ENCODE results near the gene SH3BP4.

Gene SH3BP4

GRCh38 chr2:234951664-234952269 is at the start of gene SH3BP4:
Gene SH3BP4 (plus strand): TSS chr2:234952017. CDS start chr2:235035003, 82,986 bp downstream.
- no peak for DNase-seq

- no peak for DNase-seq
Observed at GRCh38 chr2:234904785-234905184, 47.0 kb upstream of the SH3BP4 start.

- DNase-seq = no peak
Observed at GRCh38 chr2:234905547-234906265, 46.1 kb upstream of the SH3BP4 start.

- DNase-seq = no peak
Observed at GRCh38 chr2:234910186-234910679, 41.6 kb upstream of the SH3BP4 start.

GRCh38 chr2:234911271-234911670 is 40.5 kb upstream of the SH3BP4 start:
- DNase-seq = no peak

- no peak for DNase-seq
Observed at GRCh38 chr2:234912437-234912836, 39.4 kb upstream of the SH3BP4 start.

- DNase-seq = no peak
Observed at GRCh38 chr2:234913208-234913626, 38.6 kb upstream of the SH3BP4 start.

- DNase-seq = no peak
Observed at GRCh38 chr2:234914371-234915154, 37.3 kb upstream of the SH3BP4 start.

- DNase-seq = no peak
Observed at GRCh38 chr2:234916674-234917073, 35.1 kb upstream of the SH3BP4 start.

GRCh38 chr2:234917211-234917975 is 34.4 kb upstream of the SH3BP4 start:
- DNase-seq = no peak

- no peak for DNase-seq
Observed at GRCh38 chr2:234919711-234920110, 32.1 kb upstream of the SH3BP4 start.

GRCh38 chr2:234920836-234921235 is 31.0 kb upstream of the SH3BP4 start:
- DNase-seq = no peak

GRCh38 chr2:234929002-234929401 is 22.8 kb upstream of the SH3BP4 start:
- DNase-seq = no peak

GRCh38 chr2:234930397-234930796 is 21.4 kb upstream of the SH3BP4 start:
- DNase-seq = no peak

GRCh38 chr2:234931371-234931770 is 20.4 kb upstream of the SH3BP4 start:
- DNase-seq = no peak

GRCh38 chr2:234932591-234933168 is 19.1 kb upstream of the SH3BP4 start:
- no peak for DNase-seq

- DNase-seq = no peak
Observed at GRCh38 chr2:234935311-234935710, 16.5 kb upstream of the SH3BP4 start.

- DNase-seq = no peak
Observed at GRCh38 chr2:234939576-234939975, 12.2 kb upstream of the SH3BP4 start.

GRCh38 chr2:234939996-234940395 is 11.8 kb upstream of the SH3BP4 start:
- no peak for DNase-seq

- no peak for DNase-seq
Observed at GRCh38 chr2:234940527-234940926, 11.3 kb upstream of the SH3BP4 start.

- no peak for DNase-seq
Observed at GRCh38 chr2:234945339-234945873, 6.4 kb upstream of the SH3BP4 start.

GRCh38 chr2:234947556-234947955 is 4.3 kb upstream of the SH3BP4 start:
- no peak for DNase-seq
